K562 (cell line): ENCODE results near the gene FEN1. TPM values are rescaled to one million over a fixed set of nuclear protein-coding genes. Genes with fewer than 3 reads are reported as not detected.
A peak's percentile ranks its signal among the peaks of the same experiment; 100 is the strongest.

Experiments
- ATAC-seq: fragments of 200-7000 bp; cut with Tn5 transposase; 3 replicates; pipeline ENCODE4 v1.9.1; 2020; ENCODE audit warnings: moderate library complexity
- BruUV-seq: library from RNA; stranded (reverse); fragments of 400-500 nt; replicated peaks from 2 replicates; lab custom pipeline; 2021; lab: Mats Ljungman, UMichigan
- CTCF ChIA-PET: fragments of 300-600 bp; formaldehyde crosslinking; extraction: SDS; loops from one replicate; lab custom pipeline; 2021; ENCODE audit warnings: low intra/inter-chr PET ratio; lab: Yijun Ruan, JAX
- POLR2A ChIA-PET: fragments of 300-600, 350-650 bp; sonication (Branson Sonifier 250); formaldehyde crosslinking; extraction: SDS; loops from one replicate; lab custom pipeline; 2021; ENCODE audit warnings: antibody characterized with exemption, inconsistent platforms; lab: Yijun Ruan, JAX
- DNase-seq, 4 experiments: peaks; one replicate each; pipeline versions ENCODE4 v3.0.0 to v3.0.0-alpha.2; 2011 to 2018; ENCODE audit warnings: low spot score in 3 of 4, mixed read lengths in 3 of 4; ENCODE audit errors: extremely low read depth in 1 of 4
- FAIRE-seq: peaks from 2 replicates; lab custom pipeline; 2011; peaks lifted over from hg19 to GRCh38; lab: Jason Lieb, UNC
- H2AFZ ChIP-seq: 2 replicates; pipeline ENCODE4 v1.6.0; 2011; ENCODE audit warnings: low read depth, low read length, control low read depth, inconsistent platforms
- H3K27ac ChIP-seq: fragments of 200-600 bp; 3 replicates; pipeline ENCODE4 v1.8.0; 2011; ENCODE audit warnings: low read depth, mild to moderate bottlenecking, control low read depth, inconsistent platforms, low read length, moderate library complexity, mixed read lengths; ENCODE audit errors: extremely low read depth
- H3K27me3 ChIP-seq, 2 experiments: fragments of 300-600 bp in 1 of 2; 2 replicates in 1 of 2; 3 replicates in 1 of 2; pipeline versions ENCODE4 v1.6.0 to v1.8.0; 2011; ENCODE audit warnings: inconsistent platforms in 2 of 2, low read length in 2 of 2, mild to moderate bottlenecking in 1 of 2, mixed read lengths in 1 of 2, moderate library complexity in 1 of 2; ENCODE audit not compliant: control insufficient read depth in 2 of 2, insufficient read depth in 2 of 2
- H3K36me3 ChIP-seq: fragments of 300-600 bp; 3 replicates; pipeline ENCODE4 v1.8.0; 2011; ENCODE audit warnings: mild to moderate bottlenecking, low read length, inconsistent platforms; ENCODE audit not compliant: control insufficient read depth, insufficient read depth
- H3K4me1 ChIP-seq, 2 experiments: fragments of 200-600 bp in 1 of 2; replicated peaks in 1 of 2; 2 replicates in 1 of 2; 3 replicates in 1 of 2; pipeline versions ENCODE4 v1.5.1 to v1.8.0; 2011; ENCODE audit warnings: inconsistent platforms in 2 of 2, low read length in 2 of 2, mild to moderate bottlenecking in 1 of 2, mixed read lengths in 1 of 2, moderate library complexity in 1 of 2; ENCODE audit not compliant: control insufficient read depth in 2 of 2, insufficient read depth in 2 of 2
- H3K4me2 ChIP-seq: 2 replicates; pipeline ENCODE4 v1.6.1; 2011; ENCODE audit warnings: low read length, control low read depth, inconsistent platforms, mixed read lengths; ENCODE audit not compliant: insufficient read depth
- H3K4me3 ChIP-seq: fragments of 200-600 bp; sonication (generic), shearing (Covaris generic); 2 replicates; pipeline ENCODE4 v1.5.1; 2016; ENCODE audit warnings: control low read depth, inconsistent platforms
- H3K79me2 ChIP-seq: fragments of 200-600 bp; 3 replicates; pipeline ENCODE4 v1.8.0; 2011; ENCODE audit warnings: low read length, inconsistent platforms; ENCODE audit not compliant: control insufficient read depth, insufficient read depth
- H3K9ac ChIP-seq, 2 experiments: 2 replicates each; pipeline versions ENCODE4 v1.6.0 to v1.6.1; 2011; ENCODE audit warnings: low read depth in 2 of 2, low read length in 2 of 2, control low read depth in 1 of 2, inconsistent platforms in 1 of 2, mild to moderate bottlenecking in 1 of 2, mixed read lengths in 1 of 2; ENCODE audit not compliant: insufficient read depth in 1 of 2
- H3K9me1 ChIP-seq: one replicate; pipeline ENCODE4 v1.6.0; 2011; ENCODE audit warnings: inconsistent platforms, mild to moderate bottlenecking, low read length, moderate library complexity; ENCODE audit not compliant: control insufficient read depth, insufficient read depth
- H3K9me3 ChIP-seq: replicated peaks from 2 replicates; pipeline ENCODE4 v1.5.1; 2011; ENCODE audit warnings: low read depth, low read length, inconsistent platforms; ENCODE audit not compliant: control insufficient read depth, insufficient read depth
- H4K20me1 ChIP-seq: replicated peaks from 2 replicates; pipeline ENCODE4 v1.6.1; 2011; ENCODE audit warnings: low read length, inconsistent platforms, mixed read lengths; ENCODE audit not compliant: control insufficient read depth, insufficient read depth
- FOXM1 ChIP-seq, 2 experiments: fragments of 450-650 bp in 1 of 2; sonication (generic) in 1 of 2; formaldehyde crosslinking in 1 of 2; IDR thresholded peaks; 2 replicates each; pipeline versions ENCODE4 v1.6.1 to v1.9.0; 2017 to 2022; ENCODE audit warnings: low read depth in 2 of 2, mild to moderate bottlenecking in 2 of 2, missing genetic modification reagents in 1 of 2, moderate library complexity in 1 of 2
- MECOM ChIP-seq: fragments of 250-450 bp; sonication (Bioruptor Pico); IDR thresholded peaks from 2 replicates; pipeline ENCODE4 v1.8.0; 2022; ENCODE audit warnings: inconsistent platforms
- NRF1 ChIP-seq, 2 experiments: fragments of 450-650 bp; IDR thresholded peaks in 1 of 2; conservative IDR thresholded peaks in 1 of 2; 2 replicates each; pipeline ENCODE4 v1.6.1; 2014; ENCODE audit warnings: mild to moderate bottlenecking in 2 of 2
- YBX1 ChIP-seq: fragments of 450-650 bp; IDR thresholded peaks from 2 replicates; pipeline ENCODE4 v1.7.1; 2016; ENCODE audit warnings: mild to moderate bottlenecking
- ZNF318 ChIP-seq, 2 experiments: fragments of 450-650 bp; IDR thresholded peaks; 2 replicates each; pipeline ENCODE4 v1.6.1; 2016; ENCODE audit warnings: mild to moderate bottlenecking in 2 of 2, borderline replicate concordance in 1 of 2, low read depth in 1 of 2, moderate library complexity in 1 of 2
- WGBS: fragments of 100-300 bp; shearing (Covaris generic); methylation state at CpG from one replicate; pipeline ENCODE4 v1.1.6; 2016; ENCODE audit warnings: low coverage, mixed read lengths; ENCODE audit not compliant: insufficient coverage; ENCODE audit errors: missing lambda C conversion rate; 5-methylcytosine and 5-hydroxymethylcytosine counted together
- in situ Hi-C: fragments of 300-500 bp; cut with MboI; formaldehyde crosslinking; loops from 4 replicates; pipeline ENCODE4 v1.15.0; 2018; ENCODE audit warnings: inconsistent platforms, mixed read lengths
- intact Hi-C: fragments of 100-400 bp; cut with micrococcal nuclease; formaldehyde crosslinking; loops from 2 replicates; pipeline ENCODE4 v1.14.2; 2022
- polyA plus RNA-seq, 8 experiments: library from polyadenylated mRNA; depleted of rRNA in 4 of 8; stranded (reverse) in 5 of 8; unstranded in 3 of 8; fragments of >200 nt; fragmentation: Nextera tagmentation in 2 of 8; fragmentation: Illumina TruSeq in 1 of 8; extraction: Ambion mirVana in 2 of 8; extraction: Trizol in 1 of 8; gene quantifications; 2 replicates each; pipeline versions ENCODE4 v1.2.1 to v1.2.3, GENCODE V29; 2011 to 2014; ENCODE audit warnings: inconsistent platforms in 1 of 8, missing spikeins in 1 of 8
- total RNA-seq, 7 experiments: library from RNA; depleted of rRNA in 6 of 7; stranded (reverse); fragments of >200 nt in 6 of 7; fragmentation: Illumina TruSeq in 2 of 7; extraction: Trizol in 2 of 7; gene quantifications; 2 replicates each; pipeline versions ENCODE4 v1.2.1 to v1.2.3, GENCODE V29; 2011 to 2021; ENCODE audit warnings: low replicate concordance in 1 of 7

FEN1 gene
- total and polyA plus RNA-seq, 9 of the 15 experiments (the other 6 are each of a cell fraction or from before 2014, with no cell fraction given), result 58.1 to 156 (median 137) TPM

- in situ Hi-C loops, result no loop called here
- BruUV-seq, result TSS peak; percentile 52
- peaks cover 50% of the 10 kb centered on the region for H3K36me3 ChIP-seq
- H3K9ac ChIP-seq, result peak overlapping the region; percentile 98 to 99
- peak overlapping the region; percentile 65 for H2AFZ ChIP-seq
- DNase-seq (peak; percentile 90 to 99 (median 94)), FAIRE-seq (peak; percentile 86), ATAC-seq (peak; percentile 90)
- no peaks in the 10 kb centered on the region for H4K20me1 ChIP-seq
- ChIA-PET CTCF (no interaction called here), POLR2A (interaction anchor here (0.5 to 6.8 kb wide), 27 partner anchors 8 to 328 kb away, joined by 3 to 97 read pairs (median 4); partner anchors contain the start of gene FEN1)
- peak overlapping the region; percentile 64 for H3K4me3 ChIP-seq
- H3K4me1 ChIP-seq, result peaks cover 30 to 49% of the 10 kb centered on the region in 2 experiments; a peak in 4 of 5 replicates
- H3K9me1 ChIP-seq, result no peaks in the 10 kb centered on the region
- peak overlapping the region; percentile 98 for H3K27ac ChIP-seq
- H3K9me3 ChIP-seq, result no peaks in the 10 kb centered on the region
- intact Hi-C loops, result loop anchor here (1.0 to 2.0 kb wide), 2 partner anchors 56 to 156 kb away; no protein-coding TSS in a partner anchor
- H3K27me3 ChIP-seq, result no peaks in the 10 kb centered on the region; a peak in 1 of 5 replicates
- peak overlapping the region; percentile 97 for H3K4me2 ChIP-seq
- H3K79me2 ChIP-seq, result peaks cover 74% of the 10 kb centered on the region
- WGBS, result under 1% methylated on average over 56 of the region's 66 CpGs
- TF ChIP-seq YBX1 (no peak), ZNF318 (IDR thresholded peaks at IDR 0.05; ENCODE audit: borderline replicate concordance in 1 of 2, low read depth in 1 of 2) (no peak), NRF1 (conservative IDR thresholded peaks at IDR 0.05 in 1 of 2, IDR thresholded peaks at IDR 0.05 in 1 of 2) (peak; percentile 100), MECOM (no peak; the same call in 1 of the 2 replicates), FOXM1 (IDR thresholded peaks at IDR 0.05; ENCODE audit: low read depth) (peak; percentile 9; the same call in 1 of the 2 replicates), FOXM1 (CRISPR knock-in tag; IDR thresholded peaks at IDR 0.05; ENCODE audit: low read depth) (peak; percentile 38; the same call in 1 of the 2 replicates)
Observed at GRCh38 chr11:61814958-61815789, 22.5 kb downstream of the FEN1 start.
